ENCODE data around the gene MLLT1. TPM values are rescaled to one million over a fixed set of nuclear protein-coding genes. Genes with fewer than 3 reads are reported as not detected.
"Not testable (repeated sequence)": the region's sequence is repeated elsewhere in the genome, so short reads cannot be mapped to it uniquely, and the experiment has no call there.

Gene MLLT1
- total RNA-seq, 1 experiment from 2014 or later = 44.2 TPM

DNA sequence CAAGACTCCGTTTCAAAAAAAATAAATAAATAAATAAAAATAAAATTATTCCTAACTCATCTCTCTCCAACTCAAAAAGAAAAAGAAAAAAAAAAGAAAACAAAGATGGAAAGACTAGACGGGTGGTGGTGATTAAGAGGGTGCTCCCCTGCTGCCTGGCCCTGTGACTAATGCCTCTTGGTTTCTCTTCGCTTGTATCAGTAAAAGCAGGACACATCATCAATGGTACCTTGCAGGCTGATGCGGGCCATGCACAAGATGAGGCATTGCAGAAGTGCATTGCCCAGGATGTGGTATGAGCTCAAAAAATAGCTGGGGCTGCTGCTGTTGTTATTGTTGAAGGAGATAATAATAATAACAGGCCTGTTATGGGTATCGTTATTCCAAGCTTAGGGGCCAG lies 39.0 kb upstream of the MLLT1 start:
- Histone ChIP-seq H3K27ac (no peak overlapping the region), H3K9me2 (ENCODE audit: insufficient read depth) (no peaks in the 10 kb centered on the region), H3K4me1 (replicated peaks; ENCODE audit: insufficient read depth) (no peaks in the 10 kb centered on the region), H3F3A (ENCODE audit: insufficient read depth, low read depth) (no peaks in the 10 kb centered on the region), H3K27me3 (ENCODE audit: insufficient read depth, low read depth) (peaks cover 8% of the 10 kb centered on the region), H3K79me2 (ENCODE audit: low read depth) (no peaks in the 10 kb centered on the region), H2AFZ (no peak overlapping the region), H3K4me2 (no peak overlapping the region), H3K4me3 (no peak overlapping the region), H3K36me3 (ENCODE audit: low read depth) (no peaks in the 10 kb centered on the region), H3K9me3 (ENCODE audit: insufficient read depth, low read depth) (no peaks in the 10 kb centered on the region), H4K20me1 (ENCODE audit: insufficient read depth) (no peaks in the 10 kb centered on the region)
- POLR2A ChIA-PET (ENCODE audit: unreplicated experiment) = no interaction called here
- intact Hi-C loops (cut with micrococcal nuclease; ENCODE audit: unreplicated experiment) = no loop called here
- DNase-seq = no peak
- no TSS peak for BruUV-seq (replicated peaks)
- CTCF ChIA-PET = no interaction called here
- TF ChIP-seq EZH2 (IDR thresholded peaks at IDR 0.05; ENCODE audit: low read depth) = no peak
- TF ChIP-seq, protein P1, sequence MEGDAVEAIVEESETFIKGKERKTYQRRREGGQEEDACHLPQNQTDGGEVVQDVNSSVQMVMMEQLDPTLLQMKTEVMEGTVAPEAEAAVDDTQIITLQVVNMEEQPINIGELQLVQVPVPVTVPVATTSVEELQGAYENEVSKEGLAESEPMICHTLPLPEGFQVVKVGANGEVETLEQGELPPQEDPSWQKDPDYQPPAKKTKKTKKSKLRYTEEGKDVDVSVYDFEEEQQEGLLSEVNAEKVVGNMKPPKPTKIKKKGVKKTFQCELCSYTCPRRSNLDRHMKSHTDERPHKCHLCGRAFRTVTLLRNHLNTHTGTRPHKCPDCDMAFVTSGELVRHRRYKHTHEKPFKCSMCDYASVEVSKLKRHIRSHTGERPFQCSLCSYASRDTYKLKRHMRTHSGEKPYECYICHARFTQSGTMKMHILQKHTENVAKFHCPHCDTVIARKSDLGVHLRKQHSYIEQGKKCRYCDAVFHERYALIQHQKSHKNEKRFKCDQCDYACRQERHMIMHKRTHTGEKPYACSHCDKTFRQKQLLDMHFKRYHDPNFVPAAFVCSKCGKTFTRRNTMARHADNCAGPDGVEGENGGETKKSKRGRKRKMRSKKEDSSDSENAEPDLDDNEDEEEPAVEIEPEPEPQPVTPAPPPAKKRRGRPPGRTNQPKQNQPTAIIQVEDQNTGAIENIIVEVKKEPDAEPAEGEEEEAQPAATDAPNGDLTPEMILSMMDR (conservative IDR thresholded peaks at IDR 0.05) = no peak

DNA sequence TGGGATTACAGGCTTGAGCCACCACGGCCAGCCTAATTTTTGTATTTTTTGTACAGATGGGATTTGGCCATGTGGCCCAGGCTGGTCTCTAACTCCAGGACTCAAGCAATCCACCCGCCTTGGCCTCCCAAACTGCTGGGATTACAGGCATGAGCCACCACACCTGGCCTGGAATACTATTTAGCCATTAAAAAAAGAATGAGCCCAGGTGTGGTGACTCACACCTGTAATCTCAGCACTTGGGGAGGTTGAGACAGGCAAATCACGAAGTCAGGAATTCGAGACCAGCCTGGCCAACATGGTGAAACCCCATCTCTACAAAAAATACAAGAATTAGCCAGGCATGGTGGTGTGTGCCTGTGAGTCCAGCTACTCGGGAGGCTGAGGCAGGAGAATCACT lies 35.9 kb upstream of the MLLT1 start:
- H3K27me3 ChIP-seq (ENCODE audit: insufficient read depth, low read depth); H3K9me2 ChIP-seq (ENCODE audit: insufficient read depth); H3K36me3 ChIP-seq (ENCODE audit: low read depth); H3K27ac ChIP-seq; H3K4me3 ChIP-seq; BruUV-seq (replicated peaks); DNase-seq; H3K4me2 ChIP-seq; H2AFZ ChIP-seq; CTCF ChIA-PET; intact Hi-C loops (cut with micrococcal nuclease; ENCODE audit: unreplicated experiment); H3F3A ChIP-seq (ENCODE audit: insufficient read depth, low read depth); H3K4me1 ChIP-seq (replicated peaks; ENCODE audit: insufficient read depth); POLR2A ChIA-PET (ENCODE audit: unreplicated experiment); H3K79me2 ChIP-seq (ENCODE audit: low read depth); H3K9me3 ChIP-seq (ENCODE audit: insufficient read depth, low read depth); H4K20me1 ChIP-seq (ENCODE audit: insufficient read depth): not testable (repeated sequence)

DNA sequence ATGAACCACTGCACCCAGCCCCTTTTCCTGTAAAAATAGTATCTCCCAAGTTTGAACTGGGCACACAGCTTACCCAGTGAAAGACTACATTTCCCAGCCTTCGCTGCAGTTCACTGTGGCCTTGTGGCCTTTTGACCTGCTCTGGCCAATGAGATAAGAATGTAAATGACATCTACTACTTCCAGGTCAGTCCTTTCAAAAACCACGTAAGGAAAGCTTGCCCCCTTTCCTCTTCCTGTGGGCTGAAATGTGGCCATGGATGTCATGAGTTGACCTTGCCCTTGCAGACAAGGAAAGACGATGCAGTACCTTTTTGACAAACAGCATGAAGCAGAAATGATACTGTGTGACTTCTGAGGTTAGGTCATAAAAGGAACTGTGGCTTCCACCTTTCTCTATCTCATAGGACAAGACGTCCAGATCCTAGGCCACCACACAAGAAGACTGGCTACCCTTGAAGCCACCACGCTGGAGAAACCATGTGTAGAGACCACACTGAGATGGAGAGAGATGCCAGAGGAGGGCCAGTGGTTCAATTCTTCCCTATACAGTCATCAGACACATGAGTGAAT lies 33.7 kb upstream of the MLLT1 start:
- CTCF ChIA-PET = no interaction called here

More for the DNA sequence above, 33.7 kb upstream of the MLLT1 start:
- no peaks in the 10 kb centered on the region for H3K79me2 ChIP-seq (ENCODE audit: low read depth)
- DNase-seq = no peak
- H3K27me3 ChIP-seq (ENCODE audit: insufficient read depth, low read depth) = peaks cover 5% of the 10 kb centered on the region; the same call in 1 of the 2 replicates
- no peaks in the 10 kb centered on the region for H4K20me1 ChIP-seq (ENCODE audit: insufficient read depth)
- no peak overlapping the region for H3K27ac ChIP-seq
- no peaks in the 10 kb centered on the region for H3F3A ChIP-seq (ENCODE audit: insufficient read depth, low read depth)
- no peak overlapping the region for H3K4me2 ChIP-seq
- no peaks in the 10 kb centered on the region for H3K9me2 ChIP-seq (ENCODE audit: insufficient read depth)
- BruUV-seq (replicated peaks) = no TSS peak
- H3K36me3 ChIP-seq (ENCODE audit: low read depth) = no peaks in the 10 kb centered on the region
- intact Hi-C loops (cut with micrococcal nuclease; ENCODE audit: unreplicated experiment) = no loop called here
- POLR2A ChIA-PET (ENCODE audit: unreplicated experiment) = no interaction called here
- no peak for TF ChIP-seq EZH2 (IDR thresholded peaks at IDR 0.05; ENCODE audit: low read depth)
- TF ChIP-seq, protein P1 (conservative IDR thresholded peaks at IDR 0.05) = no peak
- H3K9me3 ChIP-seq (ENCODE audit: insufficient read depth, low read depth) = no peaks in the 10 kb centered on the region
- no peak overlapping the region for H2AFZ ChIP-seq
- H3K4me1 ChIP-seq (replicated peaks; ENCODE audit: insufficient read depth) = no peaks in the 10 kb centered on the region
- H3K4me3 ChIP-seq = no peak overlapping the region
